ENCODE results near the gene TOGARAM2.

DNA sequence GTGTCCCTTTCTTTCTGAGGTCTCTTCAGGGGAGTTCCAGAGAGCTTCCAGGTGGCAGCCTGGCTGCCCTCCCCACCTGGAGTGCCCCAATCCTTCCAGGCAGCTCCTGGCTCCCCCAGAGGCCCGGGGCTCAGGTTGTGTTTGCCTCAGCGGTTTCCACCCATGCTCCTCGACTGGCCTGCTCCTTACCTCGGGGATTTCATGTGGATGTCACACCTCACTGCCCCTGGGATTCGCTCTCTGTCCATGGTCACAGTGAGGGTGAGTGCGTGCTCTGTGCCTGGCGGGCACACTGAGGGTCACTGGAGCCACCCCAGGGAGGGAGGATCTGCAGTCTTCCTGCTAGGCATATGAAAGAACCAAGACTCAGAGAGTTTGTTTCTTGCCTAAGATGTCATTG lies 2.1 kb upstream of the TOGARAM2 start:
- TF ChIP-seq, protein P1, sequence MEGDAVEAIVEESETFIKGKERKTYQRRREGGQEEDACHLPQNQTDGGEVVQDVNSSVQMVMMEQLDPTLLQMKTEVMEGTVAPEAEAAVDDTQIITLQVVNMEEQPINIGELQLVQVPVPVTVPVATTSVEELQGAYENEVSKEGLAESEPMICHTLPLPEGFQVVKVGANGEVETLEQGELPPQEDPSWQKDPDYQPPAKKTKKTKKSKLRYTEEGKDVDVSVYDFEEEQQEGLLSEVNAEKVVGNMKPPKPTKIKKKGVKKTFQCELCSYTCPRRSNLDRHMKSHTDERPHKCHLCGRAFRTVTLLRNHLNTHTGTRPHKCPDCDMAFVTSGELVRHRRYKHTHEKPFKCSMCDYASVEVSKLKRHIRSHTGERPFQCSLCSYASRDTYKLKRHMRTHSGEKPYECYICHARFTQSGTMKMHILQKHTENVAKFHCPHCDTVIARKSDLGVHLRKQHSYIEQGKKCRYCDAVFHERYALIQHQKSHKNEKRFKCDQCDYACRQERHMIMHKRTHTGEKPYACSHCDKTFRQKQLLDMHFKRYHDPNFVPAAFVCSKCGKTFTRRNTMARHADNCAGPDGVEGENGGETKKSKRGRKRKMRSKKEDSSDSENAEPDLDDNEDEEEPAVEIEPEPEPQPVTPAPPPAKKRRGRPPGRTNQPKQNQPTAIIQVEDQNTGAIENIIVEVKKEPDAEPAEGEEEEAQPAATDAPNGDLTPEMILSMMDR (optimal IDR thresholded peaks at IDR 0.05 in 1 of 3, IDR thresholded peaks at IDR 0.05 in 1 of 3, conservative IDR thresholded peaks at IDR 0.05 in 1 of 3; ENCODE audit: extremely low read depth in 1 of 3, insufficient read depth in 2 of 3, low read length in 3 of 3): no peak
- no peak for TF ChIP-seq EZH2 (IDR thresholded peaks at IDR 0.05; ENCODE audit: low read length)

Measured in keratinocyte (primary cell).